ENCODE measurements around the gene SAMHD1.

SAMHD1 gene

GRCh38 chr20:36873498-36874189 lies 77.9 kb downstream of the SAMHD1 start:
- no peak overlapping the region for H3K27ac ChIP-seq
- TF ChIP-seq CTCF (conservative IDR thresholded peaks at IDR 0.05) = no peak

GRCh38 chr20:36872852-36873251 lies 78.7 kb downstream of the SAMHD1 start:
- no peak overlapping the region for H3K27ac ChIP-seq
- no peak for TF ChIP-seq CTCF (conservative IDR thresholded peaks at IDR 0.05)

- no peak for TF ChIP-seq CTCF (conservative IDR thresholded peaks at IDR 0.05)
- H3K27ac ChIP-seq = no peak overlapping the region
Observed at GRCh38 chr20:36871640-36872570, 79.6 kb downstream of the SAMHD1 start.

- H3K27ac ChIP-seq = no peak overlapping the region
- no peak for TF ChIP-seq CTCF (conservative IDR thresholded peaks at IDR 0.05)
Observed at GRCh38 chr20:36866681-36867495, 84.6 kb downstream of the SAMHD1 start.

GRCh38 chr20:36866164-36866563 lies 85.3 kb downstream of the SAMHD1 start:
- no peak overlapping the region for H3K27ac ChIP-seq
- TF ChIP-seq CTCF (conservative IDR thresholded peaks at IDR 0.05) = no peak

- no peak overlapping the region for H3K27ac ChIP-seq
- no peak for TF ChIP-seq CTCF (conservative IDR thresholded peaks at IDR 0.05)
Observed at GRCh38 chr20:36865861-36866149, 85.7 kb downstream of the SAMHD1 start.
